Head of caudate nucleus (tissue), 42 donors: ENCODE measurements around the gene CHST1.
A peak's percentile ranks its signal among the peaks of the same experiment; 100 is the strongest.

Experiments
- DNase-seq, 42 donors: peaks; one replicate each; pipeline versions ENCODE4 v3.0.0 to v3.0.0-alpha.2; 2020 to 2021; ENCODE audit warnings: mixed read lengths in 7 of 42
- intact Hi-C: fragments of 100-400 bp; cut with DNase I; formaldehyde crosslinking; loops from one replicate; pipeline ENCODE4 v1.15.0; 2022

The CHST1 gene

DNA sequence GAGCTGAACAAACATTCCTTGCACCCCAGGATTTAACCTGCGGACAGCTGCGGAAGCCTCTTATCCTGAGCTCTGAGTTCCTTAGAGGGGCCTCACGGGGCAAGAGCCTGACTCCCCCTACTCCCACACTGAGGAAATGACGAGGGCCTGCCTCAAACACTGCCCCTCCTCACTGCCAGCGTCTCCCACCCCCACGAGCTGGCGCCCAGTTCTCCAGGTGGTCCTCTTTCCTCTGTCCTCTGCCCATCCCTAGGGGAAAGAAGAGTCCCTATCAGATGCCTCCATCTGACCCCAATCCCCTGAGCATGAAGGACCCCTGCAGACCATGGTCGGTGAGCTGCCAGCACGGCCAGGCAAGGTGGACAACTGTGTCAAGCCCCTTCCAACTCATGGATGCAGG lies 14.3 kb downstream of the CHST1 start:
- intact Hi-C loops, result no loop called here
- peak in 1 of 42 donors; percentile 4 for DNase-seq

DNA sequence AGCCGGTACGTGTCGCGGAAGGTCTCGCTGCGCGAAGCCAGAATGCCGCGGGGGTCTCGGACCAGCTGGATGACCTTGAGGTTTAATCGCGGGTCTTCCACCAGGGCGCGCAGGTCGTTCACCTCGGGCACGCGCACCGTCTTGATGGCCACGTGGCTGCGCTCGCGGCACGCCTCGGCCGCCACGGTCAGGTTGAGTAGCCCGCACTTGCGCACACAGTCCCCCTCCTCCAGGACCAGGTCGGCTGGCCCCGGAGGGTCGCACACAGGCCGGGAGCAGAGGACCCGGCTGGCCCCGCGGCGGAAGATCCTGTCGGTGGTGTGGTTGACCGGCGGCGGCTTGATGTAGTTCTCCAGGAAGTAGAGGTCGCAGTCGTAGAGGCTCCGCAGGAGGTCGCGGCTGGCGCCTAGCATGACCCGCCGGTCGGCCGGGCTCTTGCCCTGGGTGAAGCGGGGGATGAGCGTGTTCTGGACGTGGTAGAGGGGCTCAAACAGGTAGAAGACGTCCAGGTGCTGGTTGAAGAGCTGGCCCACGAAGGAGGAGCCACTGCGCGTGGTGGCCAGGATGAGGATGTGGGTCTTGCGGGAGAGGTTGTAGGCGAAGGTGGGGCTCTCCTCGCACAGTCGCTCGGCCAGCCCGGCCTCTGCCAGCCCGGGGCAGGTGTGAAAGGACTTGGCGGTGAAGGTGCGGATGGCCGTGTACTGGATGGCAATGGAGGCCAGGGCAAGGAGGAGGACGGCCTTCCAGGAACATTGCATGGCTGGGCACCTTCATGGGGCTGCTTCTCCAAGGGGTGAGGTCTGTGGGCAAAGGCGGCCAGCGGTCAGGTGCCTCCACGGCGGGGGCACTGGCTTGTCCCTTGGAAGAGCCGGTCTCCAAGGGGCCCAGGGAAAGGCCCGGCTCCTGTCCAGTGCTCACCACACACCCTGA lies 15.0 kb downstream of the CHST1 start:
- intact Hi-C loops, result no loop called here
- peak in 2 of 42 donors; percentile 6 to 21 for DNase-seq

DNA sequence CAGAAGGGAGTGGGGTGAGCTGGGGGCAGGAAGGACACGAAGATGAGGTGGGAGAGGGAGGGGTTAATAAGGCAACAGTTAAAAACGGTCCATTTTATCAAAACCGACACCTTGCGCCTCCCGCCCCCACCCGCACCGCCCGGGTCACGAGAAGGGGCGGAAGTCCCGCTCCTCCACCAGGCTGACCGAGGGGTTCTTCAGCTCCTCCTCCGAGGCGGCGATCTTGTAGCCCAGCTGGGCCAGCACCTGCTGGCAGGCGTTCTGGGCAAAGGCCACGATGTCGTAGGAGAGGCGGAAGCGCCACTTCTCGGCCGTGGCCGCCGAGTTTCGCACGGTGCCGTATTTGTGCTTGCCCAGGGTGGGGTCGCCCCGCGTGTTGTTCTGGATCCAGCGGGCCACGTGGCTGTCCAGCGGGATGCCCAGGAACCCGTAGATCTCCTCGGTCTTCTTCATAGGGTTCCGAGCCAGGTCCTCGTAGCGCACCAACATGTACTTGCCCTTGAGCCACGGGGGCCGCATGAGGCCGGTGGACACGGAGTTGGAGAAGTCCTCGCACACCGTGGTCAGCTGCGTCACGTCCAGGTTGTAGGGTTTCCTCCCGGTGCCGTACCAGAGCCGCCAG lies 15.8 kb downstream of the CHST1 start:
- intact Hi-C loops, result no loop called here
- DNase-seq, result peak in 1 of 42 donors; percentile 0

DNA sequence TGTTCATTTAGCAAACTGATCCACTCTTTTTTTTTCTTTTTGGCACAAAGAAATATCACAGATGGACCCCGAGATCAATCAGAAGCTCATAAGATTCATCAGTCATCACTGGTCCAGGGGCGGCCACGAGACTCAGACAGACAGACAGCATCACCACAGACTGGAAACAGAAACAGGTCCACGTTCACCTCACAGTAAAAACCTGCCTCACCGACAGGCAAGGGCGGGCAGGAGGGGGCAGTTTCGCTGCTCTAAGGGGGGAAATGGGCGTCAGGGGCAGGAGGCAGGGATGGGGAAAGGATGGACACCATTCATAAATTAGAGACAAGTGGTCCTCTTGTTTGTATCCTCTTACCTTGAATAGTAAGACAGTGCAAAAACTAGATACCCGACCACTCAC lies 16.5 kb downstream of the CHST1 start:
- peak in 1 of 42 donors; percentile 3 for DNase-seq
- intact Hi-C loops, result no loop called here

DNA sequence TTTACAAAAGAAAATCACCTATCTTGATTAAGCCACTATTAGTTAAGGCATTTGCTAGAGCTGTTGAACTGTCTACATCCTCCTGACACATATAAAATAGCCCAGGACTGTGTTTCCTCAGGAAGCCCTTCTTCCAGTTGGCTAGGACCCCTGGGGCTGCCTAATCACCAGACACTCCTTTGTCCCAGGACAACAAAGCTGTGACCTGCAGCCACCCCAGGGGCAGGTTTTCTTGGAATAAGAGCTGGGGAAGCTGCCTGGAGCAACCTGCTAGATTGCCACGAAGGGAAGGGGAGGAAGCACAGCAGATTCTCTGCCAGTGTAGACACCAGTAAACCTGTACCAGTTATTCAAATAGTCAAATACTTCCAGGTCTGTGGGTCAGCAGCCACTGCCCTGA lies 17.6 kb downstream of the CHST1 start:
- intact Hi-C loops, result no loop called here
- peak in 1 of 42 donors; percentile 5 for DNase-seq

DNA sequence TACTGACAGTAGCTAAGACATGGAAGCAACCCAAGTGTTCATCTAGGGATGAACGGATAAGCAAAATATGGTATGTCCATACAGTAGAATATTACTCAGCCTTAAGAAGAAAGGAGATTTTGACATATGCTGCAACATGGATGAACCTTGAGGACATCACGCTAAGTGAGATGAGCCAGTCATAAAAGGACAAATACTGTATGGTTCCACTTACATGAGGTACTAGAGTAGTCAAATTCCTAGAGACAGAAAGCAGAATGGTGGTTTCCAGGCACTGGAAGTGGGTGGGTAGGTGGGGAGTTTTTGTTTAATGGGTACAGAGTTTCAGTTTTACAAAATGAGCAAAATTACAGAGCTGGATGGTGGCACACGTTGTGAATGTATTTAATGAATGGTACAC lies 18.1 kb downstream of the CHST1 start:
- no peak for DNase-seq
- intact Hi-C loops, result no loop called here

DNA sequence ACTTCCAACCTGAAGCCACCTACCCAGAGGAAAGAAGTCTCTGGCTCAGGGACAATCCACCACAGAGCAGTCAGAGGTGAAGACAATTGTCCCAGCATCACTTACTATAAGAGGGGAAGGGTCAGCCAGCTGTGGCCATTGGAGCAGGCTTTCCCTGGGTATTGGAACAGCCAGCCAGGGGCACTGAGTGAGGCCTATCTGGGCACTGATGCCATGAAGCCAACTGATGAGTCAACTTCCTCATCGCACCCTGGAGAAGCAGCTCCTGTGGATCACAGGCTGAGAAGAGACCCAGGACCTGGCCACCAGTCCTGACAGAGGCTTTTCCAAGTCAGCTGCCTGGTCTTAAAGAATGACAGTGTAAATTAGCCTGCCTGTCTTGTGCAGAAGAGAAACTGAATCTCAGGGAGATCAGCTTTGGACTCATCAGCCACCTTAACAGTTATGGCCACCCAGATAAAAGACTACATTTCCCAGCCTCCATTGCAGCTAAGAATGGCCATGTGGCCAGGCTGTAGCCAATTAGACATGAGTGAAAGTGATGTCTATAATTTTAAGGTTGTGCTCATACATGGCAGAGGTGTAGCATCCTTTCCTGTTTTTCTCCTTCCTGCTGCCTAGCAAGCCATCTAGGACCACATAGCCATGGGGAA lies 19.0 kb downstream of the CHST1 start:
- DNase-seq, result peak in 2 of 42 donors; percentile 14 to 29
- intact Hi-C loops, result no loop called here

DNA sequence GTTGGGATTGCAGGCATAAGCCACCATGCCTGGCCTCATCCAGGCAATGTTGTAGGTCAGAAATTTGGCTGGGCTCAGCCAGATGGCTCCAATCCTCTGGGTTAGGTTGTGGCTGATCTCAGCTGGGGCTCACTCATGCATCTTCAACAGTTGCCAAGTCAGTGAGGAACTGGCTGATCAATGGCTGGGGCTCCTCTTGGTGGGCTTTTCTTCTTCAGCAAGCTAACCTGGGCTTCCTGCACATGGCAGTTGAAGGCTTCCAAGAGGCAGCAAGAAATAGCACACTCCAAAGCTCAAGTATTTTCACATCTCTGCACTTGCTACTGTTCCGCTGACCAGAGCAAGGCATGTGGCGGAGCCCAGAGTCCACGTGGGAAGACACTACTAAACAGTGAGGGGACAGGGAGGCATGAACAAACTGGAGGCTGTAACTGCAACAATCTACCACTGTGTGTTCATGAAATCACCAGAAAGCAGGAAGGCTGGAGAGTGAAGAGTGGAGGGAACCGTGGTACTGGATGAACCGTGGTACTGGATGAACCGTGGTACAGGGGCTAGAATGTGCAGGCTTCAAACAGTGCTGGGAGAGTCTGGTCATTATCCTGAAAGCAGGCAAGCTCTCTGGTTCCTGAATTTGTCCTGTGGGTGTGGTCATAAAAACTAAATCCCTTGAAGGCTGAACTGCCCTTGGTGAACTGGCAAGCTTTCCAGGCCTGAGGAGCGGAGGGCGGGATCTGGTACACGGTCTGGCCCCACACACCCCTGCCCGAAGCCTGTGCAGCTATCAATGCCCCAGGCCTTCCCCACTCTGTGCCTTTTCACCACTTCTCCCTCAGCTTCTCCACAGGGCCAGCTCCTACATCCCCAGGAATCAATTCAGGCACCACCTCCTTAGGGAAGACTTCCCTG lies 20.2 kb downstream of the CHST1 start:
- peak in 1 of 42 donors; percentile 6 for DNase-seq
- intact Hi-C loops, result no loop called here

DNA sequence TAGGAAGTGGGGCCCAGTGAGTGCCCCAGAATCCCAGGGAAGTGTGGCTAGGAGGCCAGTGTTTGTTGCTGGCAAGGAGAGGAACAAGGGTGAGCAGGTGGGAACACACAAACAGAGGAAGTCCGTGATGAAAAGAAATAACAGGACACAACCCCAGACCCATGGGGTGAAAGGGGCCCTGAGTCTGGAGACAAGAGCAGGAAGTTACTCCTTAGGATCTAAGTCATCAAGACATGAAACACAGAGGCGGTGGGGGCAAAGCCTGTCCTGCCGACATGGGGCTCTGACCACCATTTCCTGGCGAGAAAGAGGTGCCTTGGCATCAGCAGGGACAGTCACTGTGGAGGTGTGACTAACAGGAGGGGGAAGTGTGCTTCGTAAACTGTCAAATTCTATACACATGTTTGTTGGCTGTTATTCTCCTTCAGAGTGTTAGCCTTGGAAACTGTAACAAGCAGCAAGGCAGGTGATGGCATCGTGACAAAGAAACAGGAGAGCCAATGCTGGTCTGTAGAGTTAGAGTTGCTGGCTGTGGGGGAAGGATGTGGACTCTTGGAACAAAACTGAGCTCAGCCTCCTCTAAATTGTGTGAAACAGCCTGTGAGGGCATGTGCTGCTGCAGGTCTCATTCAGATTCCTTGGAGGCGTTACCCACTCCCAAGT lies 21.7 kb downstream of the CHST1 start:
- DNase-seq, result peak in 1 of 42 donors; percentile 2
- intact Hi-C loops, result no loop called here

DNA sequence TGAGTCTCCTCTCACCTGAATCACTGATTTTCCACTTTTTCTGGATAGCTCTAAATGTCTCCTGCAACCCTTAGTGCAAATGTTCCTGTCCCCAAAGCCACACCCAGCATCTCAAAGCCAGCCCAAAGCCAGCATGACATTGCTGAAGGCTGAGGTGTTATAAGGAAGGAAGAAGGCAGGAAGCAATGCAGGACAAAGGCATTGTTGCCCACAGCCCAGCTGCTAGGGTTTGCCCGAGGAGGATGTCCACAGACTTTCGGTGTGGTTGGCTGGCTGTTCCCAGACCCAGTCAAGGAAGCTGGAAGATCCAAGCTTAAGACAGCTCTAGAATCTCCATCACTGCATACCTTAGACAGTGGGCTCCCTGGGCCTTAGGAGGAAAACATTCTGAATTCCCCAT lies 23.5 kb downstream of the CHST1 start:
- DNase-seq, result no peak
- intact Hi-C loops, result no loop called here

DNA sequence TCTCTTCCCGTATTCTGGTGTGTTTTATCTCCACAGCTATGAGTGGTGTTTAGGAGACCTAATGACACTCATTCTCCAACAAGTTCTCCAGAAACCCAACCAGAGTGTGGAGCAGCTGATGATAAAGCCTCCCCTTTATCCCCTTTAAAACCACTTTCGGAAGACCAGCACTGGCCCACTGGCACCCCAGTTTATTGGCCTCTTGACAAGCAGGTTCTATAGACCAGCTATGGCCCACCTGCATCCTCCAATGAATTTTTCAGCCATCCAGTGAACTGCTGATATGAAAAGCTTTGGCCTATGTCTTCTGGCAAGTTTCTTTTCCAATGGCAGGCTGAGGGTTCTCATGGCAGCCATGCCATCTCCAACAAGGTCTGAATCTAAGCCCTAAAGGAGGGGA lies 27.4 kb downstream of the CHST1 start:
- no peak for DNase-seq
- intact Hi-C loops, result no loop called here

DNA sequence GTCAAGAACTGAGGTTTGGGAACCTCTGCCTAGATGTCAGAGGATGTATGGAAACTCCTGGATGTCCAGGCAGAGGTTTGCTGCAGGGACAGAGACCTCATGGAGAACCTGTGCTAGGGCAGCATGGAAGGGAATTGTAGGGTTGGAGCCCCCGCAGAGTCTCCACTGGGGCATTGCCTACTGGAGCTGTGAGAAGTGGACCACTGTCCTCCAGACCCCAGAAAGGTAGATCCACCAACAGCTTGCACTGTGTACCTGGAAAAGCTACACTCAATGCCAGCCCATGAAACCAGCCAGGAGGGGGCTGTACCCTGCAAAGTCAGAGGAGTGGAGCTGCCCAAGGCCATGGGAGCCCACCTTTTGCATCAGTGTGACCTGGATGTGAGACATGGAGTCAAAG lies 29.5 kb downstream of the CHST1 start:
- no peak for DNase-seq
- intact Hi-C loops, result no loop called here

DNA sequence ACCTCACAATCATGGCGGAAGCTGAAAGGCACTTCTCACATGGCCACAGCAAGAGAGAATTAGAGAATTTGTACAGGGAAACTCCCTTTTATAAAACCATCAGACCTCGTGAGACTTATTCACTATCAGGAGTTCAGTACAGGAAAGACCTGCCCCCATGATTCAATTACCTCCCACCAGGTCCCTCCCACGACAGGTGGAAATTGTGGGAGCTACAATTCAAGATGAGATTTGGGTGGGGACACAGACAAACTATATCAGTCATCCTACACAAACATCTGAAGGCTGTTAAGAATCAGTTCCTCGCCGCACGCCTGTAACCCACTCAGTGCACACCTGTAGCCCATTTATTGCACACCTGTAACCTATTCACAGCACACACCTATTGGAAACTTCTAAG lies 39.8 kb downstream of the CHST1 start:
- peak in 14 of 42 donors; percentile 10 to 65 (median 27) for DNase-seq
- intact Hi-C loops, result no loop called here

DNA sequence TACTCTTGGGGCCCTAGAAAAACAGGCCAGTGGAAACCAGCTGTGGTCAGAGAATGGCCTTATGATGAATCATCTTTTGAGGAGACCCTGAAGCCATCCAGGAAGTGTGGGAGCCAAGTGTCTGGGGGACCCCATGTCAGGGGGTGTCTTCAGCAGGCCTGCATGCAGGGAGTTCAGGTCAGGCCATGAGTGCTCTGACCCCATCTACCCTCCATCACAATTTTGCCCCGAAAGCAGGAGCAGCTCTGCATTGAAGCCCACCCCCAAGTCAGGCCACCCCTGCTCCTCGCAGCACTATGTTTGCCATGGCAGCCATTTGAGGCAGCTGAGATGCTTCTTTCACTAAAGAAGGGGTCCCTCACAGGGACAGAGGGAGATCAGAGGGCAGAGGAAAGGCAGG lies 41.3 kb downstream of the CHST1 start:
- DNase-seq, result no peak
- intact Hi-C loops, result no loop called here

DNA sequence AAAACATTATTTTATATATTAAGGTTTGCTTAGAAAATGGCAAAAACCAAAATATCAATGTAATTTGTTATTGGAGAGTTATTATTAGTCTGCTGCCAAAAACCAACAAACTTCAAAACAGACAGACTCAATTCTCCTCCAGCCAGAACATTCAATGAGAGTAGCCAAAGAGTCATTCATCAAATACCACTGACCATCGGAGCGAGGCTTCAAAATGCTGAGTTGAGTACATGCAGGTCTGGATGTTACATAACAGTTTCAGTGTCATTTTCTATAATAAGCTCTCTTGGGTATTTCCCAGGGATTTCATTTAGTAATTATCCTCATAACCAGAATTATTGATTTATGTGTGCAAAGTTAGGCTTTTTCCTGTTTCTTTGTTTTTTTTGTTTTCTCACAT lies 42.6 kb downstream of the CHST1 start:
- intact Hi-C loops, result no loop called here
- DNase-seq, result no peak

DNA sequence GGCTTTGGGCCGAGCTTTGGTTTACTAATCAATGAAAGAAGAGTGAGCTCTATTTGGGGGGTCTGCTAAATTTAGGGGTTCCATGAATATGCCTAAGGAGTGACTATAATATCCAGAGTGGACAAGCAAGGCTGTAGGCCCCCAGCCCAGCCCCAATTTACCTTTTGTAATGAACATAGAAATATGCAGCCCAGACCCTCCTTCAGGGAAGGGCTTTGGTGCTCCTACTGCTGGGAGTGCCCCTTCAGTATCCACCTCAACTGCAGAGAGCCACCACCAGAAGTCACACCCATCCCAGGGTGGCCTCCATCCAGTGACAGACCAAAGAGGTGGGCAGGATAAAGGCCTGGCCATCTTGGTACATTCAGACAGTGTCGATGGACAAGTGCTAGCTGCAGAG lies 43.1 kb downstream of the CHST1 start:
- DNase-seq, result no peak
- intact Hi-C loops, result no loop called here

DNA sequence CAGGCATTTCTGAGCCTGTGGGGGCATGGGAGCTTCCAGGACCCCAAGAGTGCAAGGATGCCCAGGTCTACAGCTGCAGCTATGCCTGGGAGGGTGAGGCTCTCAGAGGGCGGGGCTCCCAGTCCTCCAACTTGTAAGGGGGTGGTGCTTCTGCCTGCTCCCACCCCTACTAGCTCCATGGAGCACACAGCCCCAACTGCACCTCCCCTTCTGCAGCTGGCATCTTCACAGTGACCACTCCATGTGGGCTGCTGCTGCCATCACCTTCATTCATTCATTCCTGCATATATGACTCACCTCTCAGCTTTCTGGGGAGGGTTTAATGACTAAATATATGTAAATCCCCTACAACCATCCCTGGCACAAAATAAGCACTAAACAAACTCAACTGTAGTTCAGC lies 43.8 kb downstream of the CHST1 start:
- intact Hi-C loops, result no loop called here
- no peak for DNase-seq

DNA sequence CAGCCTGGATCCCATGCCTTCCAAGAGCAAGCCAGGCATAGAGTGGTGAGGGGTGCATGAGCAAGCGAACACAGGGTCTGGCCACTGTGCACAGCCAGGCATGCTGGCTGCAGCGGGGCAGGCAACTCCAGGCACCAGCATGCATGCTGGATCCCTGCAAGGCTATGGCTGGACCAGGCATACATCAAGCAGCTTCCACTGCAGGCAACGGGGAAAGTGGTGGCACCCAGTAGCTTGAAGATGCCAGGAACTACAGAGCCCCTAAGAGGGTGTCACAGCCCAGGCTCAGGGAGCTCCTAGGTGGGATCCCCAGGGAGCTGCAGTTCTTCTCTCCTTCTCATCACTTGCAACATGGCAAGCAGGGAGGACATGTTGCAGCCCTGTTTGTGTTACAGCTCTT lies 45.2 kb downstream of the CHST1 start:
- intact Hi-C loops, result no loop called here
- DNase-seq, result no peak

DNA sequence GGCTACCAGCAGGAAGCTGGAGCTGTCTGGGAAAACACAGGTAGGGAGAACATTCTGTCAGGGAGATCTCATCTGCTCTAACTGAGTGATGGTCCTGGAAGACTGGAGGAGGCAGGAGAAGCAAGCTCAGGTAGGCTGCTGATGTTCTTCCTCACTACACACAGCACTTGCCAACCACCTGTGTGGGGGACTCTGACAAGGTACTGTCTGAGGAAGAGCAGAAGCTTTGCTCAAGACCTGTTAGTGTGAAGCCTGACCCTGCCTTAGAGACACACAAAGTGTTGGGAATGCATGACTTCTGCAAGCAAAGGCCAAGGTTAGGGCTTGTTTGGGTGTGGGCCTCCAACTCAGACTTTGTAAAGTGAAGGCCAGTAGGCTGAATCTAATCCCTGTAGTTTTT lies 46.5 kb downstream of the CHST1 start:
- intact Hi-C loops, result no loop called here
- DNase-seq, result no peak
